ES-I3 (cell line): Measurements from ENCODE around the gene SPG7.

ENCODE experiments used
- H3K36me3 ChIP-seq: 2 replicates; pipeline ENCODE4 v1.6.1; 2013; ENCODE audit warnings: mild to moderate bottlenecking, low read length, control low read depth, moderate library complexity; ENCODE audit not compliant: insufficient read depth
- H3K4me1 ChIP-seq: 2 replicates; pipeline ENCODE4 v1.6.1; 2013; ENCODE audit warnings: mild to moderate bottlenecking, control low read depth, low read length; ENCODE audit not compliant: insufficient read depth
- H3K9ac ChIP-seq: 2 replicates; pipeline ENCODE4 v1.6.1; 2013; ENCODE audit warnings: low read depth, mild to moderate bottlenecking, low read length, moderate library complexity
- H3K9me3 ChIP-seq: 2 replicates; pipeline ENCODE4 v1.6.1; 2013; ENCODE audit warnings: mild to moderate bottlenecking, low read length, moderate library complexity; ENCODE audit not compliant: control insufficient read depth, insufficient read depth

The SPG7 gene

DNA sequence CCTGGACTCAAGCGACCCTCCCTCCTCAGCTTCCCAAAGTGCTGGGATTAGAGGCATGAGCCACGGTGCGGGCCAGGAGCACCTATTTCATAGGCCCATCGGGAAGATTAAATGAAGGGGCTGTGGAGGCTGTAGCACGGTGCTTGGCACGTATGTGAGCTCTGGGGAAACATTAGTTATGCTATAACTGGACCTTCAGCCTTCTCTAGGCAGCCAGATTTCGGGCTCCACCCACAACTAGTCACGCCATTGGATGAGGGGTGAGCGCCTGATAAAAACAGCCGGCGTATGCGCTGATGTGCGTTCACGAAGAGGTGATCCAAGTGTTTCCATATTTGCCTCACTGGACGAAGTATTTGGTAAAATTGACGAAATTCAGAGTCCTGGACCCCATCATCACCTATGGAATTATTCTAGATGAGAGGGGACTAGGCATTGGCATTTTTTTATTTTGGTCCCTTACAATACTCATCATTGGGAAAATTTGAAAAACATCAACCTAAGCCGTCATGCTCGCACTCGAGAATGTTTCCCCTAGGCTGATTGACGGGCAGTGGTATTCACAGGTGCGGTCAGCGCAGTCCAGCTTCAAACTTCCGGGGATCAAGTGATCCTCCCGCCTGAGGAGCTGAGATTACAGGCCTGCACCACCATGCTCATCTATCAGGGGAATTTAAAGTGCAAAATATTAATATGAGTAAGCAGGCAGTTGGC, 16.1 kb upstream of the SPG7 start:
- Histone ChIP-seq H3K36me3 (no peaks in the 10 kb centered on the region), H3K9me3 (no peaks in the 10 kb centered on the region), H3K4me1 (peaks cover 17% of the 10 kb centered on the region), H3K9ac (peak overlapping the region; percentile 84; the same call in 1 of the 2 replicates)

GRCh38 chr16:89493776-89494175, 14.4 kb upstream of the SPG7 start:
- H3K9me3 ChIP-seq: no peaks in the 10 kb centered on the region
- no peaks in the 10 kb centered on the region for H3K36me3 ChIP-seq
- peaks cover 7% of the 10 kb centered on the region; the same call in 1 of the 2 replicates for H3K4me1 ChIP-seq
- H3K9ac ChIP-seq: no peak overlapping the region

DNA sequence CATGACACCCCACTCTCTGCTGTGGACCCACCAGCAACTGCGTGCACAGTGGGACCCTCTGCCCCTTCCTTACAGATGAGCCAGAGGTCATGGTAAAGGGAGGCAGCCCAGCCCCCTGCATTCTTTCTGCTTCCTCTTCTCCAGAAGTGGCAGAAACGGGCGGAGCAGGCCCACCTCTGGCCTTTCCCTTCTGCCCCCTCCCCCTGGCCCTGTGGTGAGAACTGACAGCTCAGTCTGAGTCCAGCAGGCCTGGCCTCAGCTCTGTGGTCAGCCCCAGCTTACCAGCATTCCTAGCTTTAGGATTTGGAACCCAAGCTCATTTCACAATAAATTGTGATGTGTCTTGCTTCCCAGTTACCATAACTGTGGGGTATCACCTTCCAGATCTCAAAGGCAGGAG, 13.1 kb upstream of the SPG7 start:
- Histone ChIP-seq H3K36me3 (no peaks in the 10 kb centered on the region), H3K9ac (no peak overlapping the region), H3K9me3 (no peaks in the 10 kb centered on the region), H3K4me1 (peaks cover 7% of the 10 kb centered on the region; the same call in 1 of the 2 replicates)

DNA sequence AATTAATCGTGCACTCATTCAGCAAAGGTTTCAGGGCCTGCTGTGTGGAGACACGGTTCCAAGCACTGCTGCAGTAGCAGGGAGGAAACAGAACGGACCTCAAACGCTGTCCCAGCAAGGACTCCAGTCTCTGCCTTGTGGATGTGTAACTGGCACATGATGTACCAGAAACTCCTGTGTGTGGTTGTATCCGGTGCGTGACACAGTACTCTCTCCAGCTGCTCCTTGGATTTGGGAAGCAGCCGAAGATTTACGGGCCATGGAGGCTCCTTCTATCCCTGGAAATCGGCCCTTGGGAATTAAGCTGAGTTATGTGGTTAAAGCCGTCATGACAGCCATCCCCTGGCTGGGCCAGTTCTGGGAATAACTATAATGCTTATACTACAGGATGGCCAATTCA, 9.4 kb upstream of the SPG7 start:
- H3K9ac ChIP-seq: no peak overlapping the region
- H3K36me3 ChIP-seq: no peaks in the 10 kb centered on the region
- peaks cover 7% of the 10 kb centered on the region; the same call in 1 of the 2 replicates for H3K4me1 ChIP-seq
- H3K9me3 ChIP-seq: no peaks in the 10 kb centered on the region

GRCh38 chr16:89499767-89500166, 8.4 kb upstream of the SPG7 start:
- Histone ChIP-seq H3K9me3 (no peaks in the 10 kb centered on the region), H3K4me1 (peaks cover 5% of the 10 kb centered on the region; the same call in 1 of the 2 replicates)

DNA sequence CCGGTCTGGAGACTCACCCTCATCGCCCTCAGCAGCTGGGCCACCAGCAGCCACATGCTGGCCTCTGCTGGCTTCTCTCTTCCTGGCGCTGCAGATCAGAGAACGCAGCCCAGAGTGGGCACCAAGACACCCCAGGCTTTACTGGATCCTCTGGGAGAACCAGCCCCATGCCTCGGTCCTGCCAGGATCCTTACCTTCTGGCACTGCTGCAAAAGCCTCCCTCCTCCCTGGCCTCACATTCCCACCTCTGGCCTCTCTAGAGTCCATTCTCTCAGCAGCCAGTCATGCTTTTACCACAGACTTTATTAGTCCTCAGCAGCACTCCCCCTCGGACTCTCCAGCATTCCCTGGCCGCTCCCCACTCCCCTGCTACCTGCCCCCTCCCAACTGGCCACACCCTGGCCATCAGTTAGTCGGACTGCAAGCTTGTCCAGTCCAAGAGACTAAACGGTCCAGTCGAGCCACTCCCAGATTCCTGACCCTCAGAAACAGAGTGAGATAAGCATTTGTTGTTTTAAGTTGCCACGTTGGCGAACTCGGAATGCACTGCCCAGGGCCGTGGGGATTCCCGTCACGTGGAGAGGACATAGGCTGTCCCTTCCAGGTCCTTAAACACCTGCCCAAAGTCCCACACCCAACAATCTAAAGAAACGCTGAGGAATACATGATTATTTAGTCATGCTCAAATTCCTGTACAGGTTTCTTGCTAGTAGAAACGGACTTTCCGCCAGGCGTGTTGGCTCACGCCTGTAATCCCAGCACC, 5.9 kb upstream of the SPG7 start:
- Histone ChIP-seq H3K36me3 (no peaks in the 10 kb centered on the region), H3K9ac (no peak overlapping the region), H3K4me1 (peaks cover 3% of the 10 kb centered on the region; the same call in 1 of the 2 replicates), H3K9me3 (no peaks in the 10 kb centered on the region)

More at GRCh38 chr16:89499767-89500166, 8.4 kb upstream of the SPG7 start:
- Histone ChIP-seq H3K9ac (no peak overlapping the region), H3K36me3 (no peaks in the 10 kb centered on the region)

- Histone ChIP-seq H3K9me3 (no peaks in the 10 kb centered on the region), H3K36me3 (no peaks in the 10 kb centered on the region), H3K9ac (no peak overlapping the region), H3K4me1 (peaks cover 3% of the 10 kb centered on the region; the same call in 1 of the 2 replicates)
Observed at GRCh38 chr16:89504091-89504490, 4.1 kb upstream of the SPG7 start.

DNA sequence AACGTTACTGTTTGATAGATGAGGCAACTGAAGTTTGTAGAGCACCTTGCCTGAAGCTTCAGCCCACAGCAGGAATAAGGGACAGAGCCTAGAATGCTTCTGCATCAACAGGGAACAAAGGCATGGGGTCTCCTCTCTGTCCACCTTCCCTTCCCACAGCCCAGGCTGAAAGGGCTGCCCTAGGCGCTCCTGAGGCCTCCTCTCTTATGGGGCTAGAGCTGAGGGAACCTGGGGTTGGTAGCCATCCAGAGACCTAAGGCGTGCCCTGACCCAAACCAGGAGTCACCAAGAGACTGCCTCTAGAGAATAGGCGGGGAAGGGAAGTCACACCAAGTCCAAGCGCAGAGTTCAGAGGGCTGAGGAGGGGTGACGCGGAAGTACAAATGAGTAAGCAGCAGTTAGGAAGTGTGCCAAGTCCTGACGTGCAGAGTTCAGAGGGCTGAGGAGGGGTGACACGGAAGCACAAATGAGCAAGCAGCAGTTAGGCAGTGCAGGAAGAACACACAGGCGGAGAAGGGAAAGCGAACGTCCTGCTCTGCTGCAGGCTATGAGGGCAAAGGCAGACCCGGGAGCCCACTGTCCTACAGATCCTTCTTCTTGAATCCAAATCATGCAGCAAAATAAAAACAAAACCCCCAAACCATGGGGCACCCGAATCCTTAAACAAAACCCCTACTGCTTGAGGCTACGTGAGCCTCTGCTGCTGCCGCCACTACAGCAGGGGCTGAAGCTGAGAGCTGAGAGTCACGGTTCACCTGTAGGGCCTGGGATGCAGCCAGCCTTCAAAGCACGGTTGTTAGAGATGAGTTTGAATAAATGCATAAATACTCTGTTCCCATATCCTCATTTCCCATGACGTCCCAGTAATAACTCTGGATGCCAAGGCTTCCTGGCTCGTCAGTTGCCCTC, 2.7 kb upstream of the SPG7 start:
- H3K4me1 ChIP-seq: peaks cover 3% of the 10 kb centered on the region; the same call in 1 of the 2 replicates
- no peaks in the 10 kb centered on the region for H3K9me3 ChIP-seq
- H3K36me3 ChIP-seq: 0 out of 2 replicates have a peak, but pooled peaks cover under 1% of the 10 kb centered on the region
- no peak overlapping the region for H3K9ac ChIP-seq

DNA sequence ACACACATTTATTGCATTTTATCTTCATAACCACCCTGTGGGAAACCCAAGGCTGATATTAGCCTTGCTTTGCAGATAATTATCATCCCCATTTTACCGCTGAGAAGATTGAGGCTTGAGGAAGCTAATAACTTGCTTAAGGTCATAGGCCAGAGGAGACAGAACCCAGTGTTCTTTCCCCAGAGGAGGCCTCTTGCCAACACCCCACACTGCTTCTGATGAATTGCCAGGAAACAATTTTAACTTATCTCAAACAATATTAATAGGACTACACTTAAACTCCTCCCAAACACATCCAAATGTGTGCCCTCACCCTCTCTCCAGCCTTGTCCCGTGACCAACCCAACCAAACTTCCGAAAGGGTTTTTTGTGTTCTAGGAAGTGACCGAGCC, 2.1 kb upstream of the SPG7 start:
- H3K9me3 ChIP-seq: no peaks in the 10 kb centered on the region
- 0 out of 2 replicates have a peak, but pooled peaks cover 6% of the 10 kb centered on the region for H3K36me3 ChIP-seq
- no peak overlapping the region for H3K9ac ChIP-seq
- peaks cover 3% of the 10 kb centered on the region; the same call in 1 of the 2 replicates for H3K4me1 ChIP-seq

GRCh38 chr16:89506791-89507191, 1.4 kb upstream of the SPG7 start:
- Histone ChIP-seq H3K4me1 (peaks cover 3% of the 10 kb centered on the region; the same call in 1 of the 2 replicates), H3K9me3 (no peaks in the 10 kb centered on the region), H3K36me3 (0 out of 2 replicates have a peak, but pooled peaks cover 12% of the 10 kb centered on the region), H3K9ac (peak overlapping the region; percentile 97)

GRCh38 chr16:89507214-89507833, 879 bp upstream of the SPG7 start:
- Histone ChIP-seq H3K9me3 (no peaks in the 10 kb centered on the region), H3K4me1 (peaks cover 3% of the 10 kb centered on the region; the same call in 1 of the 2 replicates), H3K36me3 (0 out of 2 replicates have a peak, but pooled peaks cover 12% of the 10 kb centered on the region), H3K9ac (peak overlapping the region; percentile 97)

GRCh38 chr16:89510526-89510925, 2.3 kb downstream of the SPG7 start:
- Histone ChIP-seq H3K9me3 (no peaks in the 10 kb centered on the region), H3K4me1 (peaks cover 3% of the 10 kb centered on the region; the same call in 1 of the 2 replicates), H3K9ac (no peak overlapping the region), H3K36me3 (peaks cover 23% of the 10 kb centered on the region)

- Histone ChIP-seq H3K36me3 (peaks cover 23% of the 10 kb centered on the region), H3K9ac (no peak overlapping the region), H3K4me1 (peaks cover 3% of the 10 kb centered on the region; the same call in 1 of the 2 replicates), H3K9me3 (no peaks in the 10 kb centered on the region)
Observed at GRCh38 chr16:89511374-89511773, 3.2 kb downstream of the SPG7 start.
